ENCODE results near the gene MCRIP1.

GRCh38 chr17:81792675-81793615 lies 40.1 kb downstream of the MCRIP1 start:
- no peak for TF ChIP-seq EZH2 (IDR thresholded peaks at IDR 0.05; ENCODE audit: insufficient read depth, poor library complexity, severe bottlenecking)
- no peak for TF ChIP-seq EZH2phosphoT487 (IDR thresholded peaks at IDR 0.05; ENCODE audit: insufficient read depth, low read depth)
